SK-N-SH treated with all-trans-retinoic acid at 6 μM for 48 hours (cell line): Measurements from ENCODE around the gene PPP1R13B.

Source experiments
- ATAC-seq: fragments of 200-7000 bp; cut with Tn5 transposase; 3 replicates; pipeline ENCODE4 v1.9.1; 2020; ENCODE audit warnings: mild to moderate bottlenecking, moderate library complexity
- ARNTL ChIP-seq: fragments of 450-650 bp; formaldehyde crosslinking; IDR thresholded peaks from 2 replicates; pipeline ENCODE4 v1.5.0; 2020; ENCODE audit warnings: low read depth, mild to moderate bottlenecking, moderate library complexity, borderline replicate concordance
- BACH2 ChIP-seq: fragments of 250-450 bp; sonication (Bioruptor Pico); IDR thresholded peaks from 2 replicates; pipeline ENCODE4 v1.9.0; 2021; ENCODE audit warnings: mild to moderate bottlenecking, borderline replicate concordance
- CREB5 ChIP-seq: fragments of 250-450 bp; sonication (Bioruptor Pico); IDR thresholded peaks from 2 replicates; pipeline ENCODE4 v1.5.1; 2020; ENCODE audit warnings: low read depth, mild to moderate bottlenecking, moderate library complexity
- CSDC2 ChIP-seq: fragments of 250-450 bp; sonication (Bioruptor Pico); IDR thresholded peaks from 2 replicates; pipeline ENCODE4 v1.5.0; 2020; ENCODE audit warnings: mild to moderate bottlenecking, moderate library complexity
- CSRNP3 ChIP-seq: fragments of 250-450 bp; sonication (Bioruptor Pico); IDR thresholded peaks from 2 replicates; pipeline ENCODE4 v1.5.1; 2021; ENCODE audit warnings: mild to moderate bottlenecking, moderate library complexity
- ESRRG ChIP-seq: fragments of 250-450 bp; sonication (Bioruptor Pico); IDR thresholded peaks from 2 replicates; pipeline ENCODE4 v1.6.1; 2021; ENCODE audit warnings: mild to moderate bottlenecking
- GLIS3 ChIP-seq: fragments of 250-450 bp; sonication (Bioruptor Pico); IDR thresholded peaks from 2 replicates; pipeline ENCODE4 v1.5.0; 2020; ENCODE audit warnings: mild to moderate bottlenecking, moderate library complexity
- ISL1 ChIP-seq: fragments of 250-450 bp; sonication (Bioruptor Pico); IDR thresholded peaks from 2 replicates; pipeline ENCODE4 v2.1.2; 2022; ENCODE audit warnings: mild to moderate bottlenecking, moderate library complexity
- OSR1 ChIP-seq: fragments of 250-450 bp; sonication (Bioruptor Pico); IDR thresholded peaks from 2 replicates; pipeline ENCODE4 v1.8.0; 2022; ENCODE audit warnings: moderate library complexity, mild to moderate bottlenecking, inconsistent platforms
- PPARA ChIP-seq: fragments of 250-450 bp; sonication (Bioruptor Pico); IDR thresholded peaks from 2 replicates; pipeline ENCODE4 v1.5.0; 2020; ENCODE audit warnings: mild to moderate bottlenecking, borderline replicate concordance
- SNAI2 ChIP-seq: fragments of 250-450 bp; sonication (Bioruptor Pico); IDR thresholded peaks from 2 replicates; pipeline ENCODE4 v1.5.0; 2020; ENCODE audit warnings: mild to moderate bottlenecking, moderate library complexity
- TCF4 ChIP-seq: fragments of 250-450 bp; sonication (Bioruptor Pico); IDR thresholded peaks from 2 replicates; pipeline ENCODE4 v1.8.0; 2021; ENCODE audit warnings: mild to moderate bottlenecking, moderate library complexity, borderline replicate concordance
- TOX ChIP-seq: fragments of 250-450 bp; sonication (Bioruptor Pico); IDR thresholded peaks from 2 replicates; pipeline ENCODE4 v1.8.0; 2021; ENCODE audit warnings: mild to moderate bottlenecking, moderate library complexity, borderline replicate concordance
- TSHZ2 ChIP-seq: fragments of 250-450 bp; sonication (Bioruptor Pico); IDR thresholded peaks from 2 replicates; pipeline ENCODE4 v1.5.0; 2020; ENCODE audit warnings: mild to moderate bottlenecking, moderate library complexity
- ZC3H10 ChIP-seq: fragments of 250-450 bp; sonication (Bioruptor Pico); IDR thresholded peaks from 2 replicates; pipeline ENCODE4 v1.5.1; 2021; ENCODE audit warnings: mild to moderate bottlenecking, moderate library complexity
- ZFP30 ChIP-seq: fragments of 450-650 bp; formaldehyde crosslinking; IDR thresholded peaks from 2 replicates; pipeline ENCODE4 v1.5.0; 2022; ENCODE audit warnings: mild to moderate bottlenecking, moderate library complexity
- ZNF70 ChIP-seq: fragments of 450-650 bp; formaldehyde crosslinking; IDR thresholded peaks from 2 replicates; pipeline ENCODE4 v1.5.0; 2020; ENCODE audit warnings: mild to moderate bottlenecking, moderate library complexity
- ZNF8 ChIP-seq: fragments of 450-650 bp; formaldehyde crosslinking; IDR thresholded peaks from 2 replicates; pipeline ENCODE4 v1.5.0; 2020; ENCODE audit warnings: mild to moderate bottlenecking, moderate library complexity

The PPP1R13B gene

GRCh38 chr14:103685276-103686211 is 161.8 kb downstream of the PPP1R13B start:
- TF ChIP-seq ESRRG (CRISPR knock-in tag) (no peak), BACH2 (CRISPR knock-in tag) (no peak), SNAI2 (CRISPR knock-in tag) (no peak), CSRNP3 (CRISPR knock-in tag) (no peak), ARNTL (CRISPR knock-in tag) (no peak), ZNF8 (no peak), ZFP30 (CRISPR knock-in tag) (no peak), GLIS3 (CRISPR knock-in tag) (no peak), ISL1 (no peak)
- no peak for ATAC-seq

GRCh38 chr14:103684871-103685270 is 162.5 kb downstream of the PPP1R13B start:
- TF ChIP-seq CSRNP3 (CRISPR knock-in tag) = no peak

GRCh38 chr14:103684471-103684870 is 162.9 kb downstream of the PPP1R13B start:
- TF ChIP-seq CSDC2 (no peak), TCF4 (CRISPR knock-in tag) (no peak), CREB5 (CRISPR knock-in tag) (no peak), TOX (CRISPR knock-in tag) (no peak), ESRRG (CRISPR knock-in tag) (no peak), OSR1 (CRISPR knock-in tag) (no peak), TSHZ2 (CRISPR knock-in tag) (no peak), ZNF70 (CRISPR knock-in tag) (no peak), ZC3H10 (no peak), PPARA (CRISPR knock-in tag) (no peak)
- no peak for ATAC-seq

More at GRCh38 chr14:103684871-103685270, 162.5 kb downstream of the PPP1R13B start:
- no peak for ATAC-seq
